Stimulated activated CD4-positive, alpha-beta T cell treated with anti-CD3 and anti-CD28 coated beads, Interleukin-2, amount 100 ng/mL, for 24 hours (primary cell): Measurements from ENCODE around the gene TNFSF15.

ENCODE experiments used
- DNase-seq, 2 donors: peaks; one replicate each; pipeline ENCODE4 v3.0.0-alpha.2; 2020

The TNFSF15 gene

GRCh38 chr9:114805670-114806525 lies at the start of gene TNFSF15:
TSS of gene TNFSF15 (minus strand) at chr9:114806039. CDS start at chr9:114806012, 27 bp downstream.
- DNase-seq = peak; percentile 20 to 30

GRCh38 chr9:114855488-114855887 lies 49.6 kb upstream of the TNFSF15 start:
- DNase-seq = no peak

DNA sequence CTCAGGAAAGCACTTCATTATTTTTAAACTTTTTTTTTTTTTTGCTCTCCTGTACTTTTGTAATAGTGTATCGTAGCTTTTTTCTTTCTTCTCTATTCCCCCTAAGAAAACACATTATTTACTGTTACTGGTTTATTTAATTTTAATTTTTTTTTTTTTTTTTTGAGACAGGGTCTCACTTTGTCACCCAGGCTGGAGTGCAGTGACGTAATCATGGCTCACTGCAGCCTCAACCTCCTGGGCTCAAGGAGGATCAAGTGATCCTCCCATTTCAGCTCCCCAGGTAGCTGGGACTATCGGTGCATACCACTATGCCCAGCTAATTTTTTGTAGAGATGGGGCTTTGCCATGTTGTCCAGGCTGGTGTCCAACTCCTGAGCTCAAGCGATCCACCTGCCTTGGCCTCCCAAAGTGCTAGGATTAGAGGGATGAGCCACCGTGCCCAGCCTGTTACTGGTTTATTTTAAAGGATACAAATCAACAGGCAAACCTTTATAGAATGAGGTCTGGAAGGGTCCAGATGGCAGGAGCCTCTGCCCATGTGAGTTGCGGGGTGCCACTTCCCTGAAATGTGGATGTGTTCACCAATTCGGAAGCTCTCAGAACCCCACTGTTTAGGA lies 49.0 kb upstream of the TNFSF15 start:
- DNase-seq = no peak

GRCh38 chr9:114853071-114853855 lies 47.4 kb upstream of the TNFSF15 start:
- DNase-seq = no peak

GRCh38 chr9:114852050-114852594 lies 46.3 kb upstream of the TNFSF15 start:
- DNase-seq = no peak

- DNase-seq = no peak
Observed at GRCh38 chr9:114851306-114851705, 45.5 kb upstream of the TNFSF15 start.

DNA sequence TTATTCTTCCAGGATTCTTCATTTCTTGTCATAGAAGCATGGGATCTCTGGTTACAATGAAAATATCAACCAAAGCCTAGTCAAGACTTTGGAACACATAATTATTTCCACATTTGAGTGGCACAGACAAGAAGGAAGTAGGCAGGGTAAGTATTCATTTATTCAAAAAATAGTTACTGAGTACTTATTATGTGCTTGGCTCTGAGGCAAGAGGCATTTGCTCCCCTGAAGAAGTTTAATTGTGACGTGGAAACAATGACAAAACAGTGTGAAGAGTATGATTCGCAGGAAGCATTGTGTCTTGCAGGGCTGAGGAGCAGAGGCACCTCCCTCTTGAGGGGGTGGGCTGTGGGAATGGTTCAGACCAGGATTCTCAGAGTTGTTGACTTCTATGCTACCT lies 45.0 kb upstream of the TNFSF15 start:
- peak in 1 of 2 donors; percentile 15 for DNase-seq

DNA sequence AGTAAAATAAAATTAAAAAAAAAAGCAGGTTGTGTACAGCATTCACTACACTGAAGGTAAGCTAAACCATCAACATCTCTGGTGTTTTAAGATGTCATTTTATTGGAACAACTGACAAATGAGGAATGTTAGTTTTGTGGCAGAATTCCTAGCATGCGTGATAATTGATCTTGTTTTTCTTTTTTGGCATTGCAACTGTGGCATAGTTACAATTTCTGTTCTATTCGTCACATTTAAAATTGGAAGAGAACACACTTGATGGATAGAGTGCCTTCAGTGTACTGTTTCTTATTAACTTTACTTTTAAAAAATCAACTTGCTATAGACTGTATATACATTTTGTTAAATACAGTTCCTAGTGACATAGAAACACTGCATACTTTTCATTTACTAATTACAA lies 43.6 kb upstream of the TNFSF15 start:
- DNase-seq = no peak

DNA sequence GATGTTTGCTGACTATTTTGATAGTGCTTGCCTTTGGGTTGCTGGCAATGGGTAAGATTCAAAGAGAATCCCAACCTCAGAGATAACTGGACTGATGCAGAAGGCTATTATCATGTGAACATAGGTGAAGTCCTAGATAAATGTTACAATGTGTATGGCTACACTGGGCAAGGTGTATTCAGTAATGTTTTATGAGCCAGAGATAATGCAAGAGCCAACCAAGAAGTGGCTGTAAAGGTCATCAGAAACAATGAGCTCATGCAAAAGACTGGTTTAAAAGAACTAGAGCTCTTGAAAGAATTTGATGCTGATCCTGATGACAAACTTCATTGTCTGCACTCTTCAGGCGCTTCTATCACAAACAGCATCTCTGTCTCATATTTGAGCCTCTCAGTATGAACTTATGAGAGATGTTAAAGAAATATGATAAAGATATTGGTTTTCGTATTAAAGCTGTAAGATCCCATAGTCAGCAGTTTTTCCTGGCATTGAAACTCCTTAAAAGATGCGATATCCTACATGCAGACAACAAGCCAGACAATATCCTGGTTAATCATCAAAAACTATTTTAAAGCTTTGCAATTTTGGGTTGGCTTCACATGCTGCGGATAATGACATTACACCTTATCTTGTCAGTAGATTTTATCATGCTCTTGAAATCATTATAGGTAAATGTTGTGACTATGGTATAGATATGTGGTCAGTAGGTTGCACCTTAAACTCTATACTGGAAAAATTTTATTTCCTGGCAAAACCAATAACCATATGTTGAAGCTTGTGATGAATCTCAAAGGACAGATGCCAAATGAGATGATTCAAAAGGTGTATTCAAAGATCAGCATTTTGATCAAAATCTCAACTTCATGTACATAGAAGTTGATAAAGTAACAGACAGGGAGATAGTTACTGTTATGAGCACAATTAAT lies 41.9 kb upstream of the TNFSF15 start:
- DNase-seq = no peak

DNA sequence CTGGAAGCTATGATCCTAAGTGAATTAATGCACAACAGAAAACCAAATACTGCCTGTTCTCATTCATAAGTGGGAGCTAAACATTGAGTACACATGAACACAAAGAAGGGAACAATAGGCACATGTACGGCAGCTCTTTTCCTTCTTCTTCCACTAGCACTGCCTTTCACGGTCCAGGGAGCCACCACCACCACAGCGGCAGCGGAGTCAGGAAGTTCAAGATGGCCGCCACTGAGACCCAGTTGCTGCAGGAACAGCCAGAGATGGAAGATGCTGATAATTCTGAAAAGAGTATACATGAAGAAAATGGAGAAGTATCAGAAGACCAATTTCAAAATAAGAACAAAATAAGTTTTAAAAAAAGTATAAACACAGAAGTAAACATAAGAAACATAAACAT lies 39.5 kb upstream of the TNFSF15 start:
- DNase-seq = no peak

GRCh38 chr9:114844766-114845165 lies 38.9 kb upstream of the TNFSF15 start:
- DNase-seq = no peak

- no peak for DNase-seq
Observed at GRCh38 chr9:114837923-114838322, 32.1 kb upstream of the TNFSF15 start.

- peak in 1 of 2 donors; percentile 12 for DNase-seq
Observed at GRCh38 chr9:114836769-114837168, 30.9 kb upstream of the TNFSF15 start.

- DNase-seq = no peak
Observed at GRCh38 chr9:114834386-114834785, 28.5 kb upstream of the TNFSF15 start.

GRCh38 chr9:114830546-114830945 lies 24.7 kb upstream of the TNFSF15 start:
- no peak for DNase-seq

GRCh38 chr9:114829574-114830440 lies 24.0 kb upstream of the TNFSF15 start:
- DNase-seq = no peak

GRCh38 chr9:114828303-114828650 lies 22.4 kb upstream of the TNFSF15 start:
- DNase-seq = no peak

GRCh38 chr9:114827641-114828302 lies 21.9 kb upstream of the TNFSF15 start:
- DNase-seq = peak in 1 of 2 donors; percentile 10

GRCh38 chr9:114826431-114826830 lies 20.6 kb upstream of the TNFSF15 start:
- no peak for DNase-seq

GRCh38 chr9:114825126-114825795 lies 19.4 kb upstream of the TNFSF15 start:
- no peak for DNase-seq
